ENCODE results near the gene KIF5A.

GRCh38 chr12:57606821-57607220, 57.0 kb downstream of the KIF5A start:
- TF ChIP-seq CTCF (IDR thresholded peaks at IDR 0.05; ENCODE audit: insufficient read depth, low read length, poor library complexity, severe bottlenecking) (no peak), EZH2phosphoT487 (conservative IDR thresholded peaks at IDR 0.05; ENCODE audit: low read length) (no peak)

All from SU-DHL-6 (cell line).